ENCODE measurements around the gene GPR132. TPM values are rescaled to one million over a fixed set of nuclear protein-coding genes. Genes with fewer than 3 reads are reported as not detected.

GPR132 gene
- total and polyA plus RNA-seq, 2 of the 8 experiments (the other 6 are each of a cell fraction or from before 2014, with no cell fraction given) = 0.11 TPM; not detected in 1

- TF ChIP-seq POLR2A (IDR thresholded peaks at IDR 0.05; ENCODE audit: control extremely low read depth in 1 of 2, low read depth in 2 of 2, low read length in 2 of 2) = peak; percentile 64 to 87
- peak; percentile 54 for TF ChIP-seq ASH2L (IDR thresholded peaks at IDR 0.05; ENCODE audit: low read length)
- TF ChIP-seq RAD21 (IDR thresholded peaks at IDR 0.05 in 1 of 2, conservative IDR thresholded peaks at IDR 0.05 in 1 of 2; ENCODE audit: low read depth in 2 of 2, low read length in 2 of 2) = no peak
- no peak for TF ChIP-seq TBP (IDR thresholded peaks at IDR 0.05; ENCODE audit: low read depth, low read length)
- peak; percentile 72 for TF ChIP-seq PHF8 (conservative IDR thresholded peaks at IDR 0.05; ENCODE audit: low read depth, low read length)
- peak; percentile 84 for TF ChIP-seq USF2 (IDR thresholded peaks at IDR 0.05; ENCODE audit: low read length)
- no peak for TF ChIP-seq KDM5A (IDR thresholded peaks at IDR 0.05; ENCODE audit: low read length)
- TF ChIP-seq CREB1 (IDR thresholded peaks at IDR 0.05) = peak; percentile 57; the same call in 1 of the 2 replicates
- TF ChIP-seq SP4 (IDR thresholded peaks at IDR 0.05; ENCODE audit: low read length) = no peak
- TF ChIP-seq TEAD4 (IDR thresholded peaks at IDR 0.05; ENCODE audit: low read depth, low read length) = no peak
- TF ChIP-seq CTBP2 (IDR thresholded peaks at IDR 0.05; ENCODE audit: borderline replicate concordance, insufficient read depth, insufficient read length, low read length) = no peak
- TF ChIP-seq ATF3 (IDR thresholded peaks at IDR 0.05; ENCODE audit: insufficient read depth, low read depth, low read length) = peak; percentile 81
Observed at GRCh38 chr14:105020815-105021655, 44.2 kb downstream of the GPR132 start, which contains the start of gene CDCA4 (continued).

Measured in H1 (cell line).